Right lobe of liver (tissue), 4 donors: ENCODE measurements around the gene TPPP.
"Not testable (repeated sequence)": the region's sequence is repeated elsewhere in the genome, so short reads cannot be mapped to it uniquely, and the experiment has no call there.

Experiments used
- POLR2A ChIP-seq: fragments of 450-650 bp; IDR thresholded peaks from one replicate; pipeline ENCODE4 v1.6.1; 2017; ENCODE audit warnings: antibody characterized with exemption, mild to moderate bottlenecking
- TF ChIP-seq, protein P1 (sequence below), 4 donors: fragments of 200-600 bp in 3 of 4; fragments of 450-650 bp in 1 of 4; IDR thresholded peaks; one replicate each; pipeline versions ENCODE4 v1.5.1 to v1.8.0; 2016 to 2022; ENCODE audit warnings: antibody characterized with exemption in 4 of 4, mild to moderate bottlenecking in 2 of 4
- donor health status: DM: no; HTN: no; CAD: no.
- donor health status: DM: no; HTN: no; CAD: no.
- donor health status: DM: no; HTN: yes; CAD: no.

DNA sequence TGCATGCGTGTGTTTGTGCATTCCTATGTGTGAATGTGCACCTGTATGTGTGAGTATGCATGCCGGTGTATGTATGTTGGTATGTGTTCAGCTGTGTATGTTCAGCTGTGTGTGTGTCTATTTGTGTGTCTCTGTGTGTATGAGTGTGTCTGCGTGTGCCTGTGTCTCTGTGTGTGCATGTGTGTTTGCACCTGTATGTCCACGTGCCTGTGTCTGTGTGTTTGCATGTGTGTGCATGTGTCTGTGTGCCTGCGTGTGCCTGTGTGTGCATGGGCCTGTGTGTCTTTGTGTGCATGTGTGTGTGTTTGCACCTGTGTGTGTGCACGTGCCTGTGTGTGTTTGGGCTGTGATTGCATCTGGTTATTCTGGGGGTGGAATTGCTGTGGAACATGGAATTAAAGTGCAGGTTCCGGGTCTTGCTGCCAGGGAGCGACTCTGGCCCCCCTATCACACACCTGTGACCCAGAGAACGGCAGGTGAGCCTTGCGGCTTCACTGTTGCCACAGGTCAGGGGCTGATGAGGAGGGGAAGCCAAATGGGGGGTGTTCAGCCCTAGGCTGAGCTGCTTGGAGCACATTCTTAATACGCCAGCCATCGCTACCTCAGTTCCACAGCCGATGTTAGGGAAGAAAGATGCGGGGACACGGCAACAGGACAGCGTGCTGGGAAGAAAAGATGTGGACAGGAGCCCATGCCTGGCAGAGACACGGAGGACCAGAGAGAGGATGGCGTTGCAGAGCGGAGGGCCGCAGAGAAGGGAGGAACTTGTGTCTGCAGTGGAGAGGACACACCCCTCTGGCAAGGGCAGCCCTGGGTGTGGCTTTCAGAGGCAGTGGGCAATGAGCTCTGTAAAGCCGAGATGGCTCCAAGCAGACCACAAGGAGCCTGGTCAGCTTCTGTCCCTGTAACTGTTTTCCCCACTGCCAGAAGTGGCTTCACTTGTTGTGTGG is 3.9 kb upstream of the TPPP start:
- TF ChIP-seq, protein P1, sequence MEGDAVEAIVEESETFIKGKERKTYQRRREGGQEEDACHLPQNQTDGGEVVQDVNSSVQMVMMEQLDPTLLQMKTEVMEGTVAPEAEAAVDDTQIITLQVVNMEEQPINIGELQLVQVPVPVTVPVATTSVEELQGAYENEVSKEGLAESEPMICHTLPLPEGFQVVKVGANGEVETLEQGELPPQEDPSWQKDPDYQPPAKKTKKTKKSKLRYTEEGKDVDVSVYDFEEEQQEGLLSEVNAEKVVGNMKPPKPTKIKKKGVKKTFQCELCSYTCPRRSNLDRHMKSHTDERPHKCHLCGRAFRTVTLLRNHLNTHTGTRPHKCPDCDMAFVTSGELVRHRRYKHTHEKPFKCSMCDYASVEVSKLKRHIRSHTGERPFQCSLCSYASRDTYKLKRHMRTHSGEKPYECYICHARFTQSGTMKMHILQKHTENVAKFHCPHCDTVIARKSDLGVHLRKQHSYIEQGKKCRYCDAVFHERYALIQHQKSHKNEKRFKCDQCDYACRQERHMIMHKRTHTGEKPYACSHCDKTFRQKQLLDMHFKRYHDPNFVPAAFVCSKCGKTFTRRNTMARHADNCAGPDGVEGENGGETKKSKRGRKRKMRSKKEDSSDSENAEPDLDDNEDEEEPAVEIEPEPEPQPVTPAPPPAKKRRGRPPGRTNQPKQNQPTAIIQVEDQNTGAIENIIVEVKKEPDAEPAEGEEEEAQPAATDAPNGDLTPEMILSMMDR (IDR thresholded peaks at IDR 0.05), result not testable (repeated sequence)
- not testable (repeated sequence) for TF ChIP-seq POLR2A
